22Rv1 (cell line): Measurements from ENCODE around the gene CAPN1.

ENCODE experiments used
- ZFX ChIP-seq: fragments of 450-650 bp; IDR thresholded peaks from 2 replicates; pipeline ENCODE4 v1.6.1; 2017; ENCODE audit warnings: antibody characterized with exemption, borderline replicate concordance
- TF ChIP-seq, protein P1 (sequence below): fragments of 450-650 bp; IDR thresholded peaks from 2 replicates; pipeline ENCODE4 v1.5.1; 2017; ENCODE audit warnings: mild to moderate bottlenecking

DNA sequence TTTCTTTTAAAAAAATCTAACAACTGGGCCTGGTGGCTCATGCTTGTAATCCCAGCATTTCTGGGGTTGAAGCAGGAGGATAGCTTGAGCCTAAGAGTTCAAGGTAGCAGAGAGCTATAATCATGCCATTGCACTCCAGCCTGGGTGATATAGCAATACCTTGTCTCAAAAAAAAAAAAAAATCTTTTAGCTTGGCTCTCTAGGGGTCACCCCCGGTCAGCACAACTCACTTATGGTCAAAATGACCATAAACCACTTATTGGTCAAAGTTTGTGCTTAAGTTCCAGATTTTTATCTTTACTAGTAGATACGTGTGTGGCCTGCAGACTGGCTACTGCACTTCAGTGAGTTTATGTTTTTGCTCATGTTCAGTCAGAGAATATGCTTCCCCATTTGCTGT lies 18.0 kb upstream of the CAPN1 start:
- TF ChIP-seq, protein P1, sequence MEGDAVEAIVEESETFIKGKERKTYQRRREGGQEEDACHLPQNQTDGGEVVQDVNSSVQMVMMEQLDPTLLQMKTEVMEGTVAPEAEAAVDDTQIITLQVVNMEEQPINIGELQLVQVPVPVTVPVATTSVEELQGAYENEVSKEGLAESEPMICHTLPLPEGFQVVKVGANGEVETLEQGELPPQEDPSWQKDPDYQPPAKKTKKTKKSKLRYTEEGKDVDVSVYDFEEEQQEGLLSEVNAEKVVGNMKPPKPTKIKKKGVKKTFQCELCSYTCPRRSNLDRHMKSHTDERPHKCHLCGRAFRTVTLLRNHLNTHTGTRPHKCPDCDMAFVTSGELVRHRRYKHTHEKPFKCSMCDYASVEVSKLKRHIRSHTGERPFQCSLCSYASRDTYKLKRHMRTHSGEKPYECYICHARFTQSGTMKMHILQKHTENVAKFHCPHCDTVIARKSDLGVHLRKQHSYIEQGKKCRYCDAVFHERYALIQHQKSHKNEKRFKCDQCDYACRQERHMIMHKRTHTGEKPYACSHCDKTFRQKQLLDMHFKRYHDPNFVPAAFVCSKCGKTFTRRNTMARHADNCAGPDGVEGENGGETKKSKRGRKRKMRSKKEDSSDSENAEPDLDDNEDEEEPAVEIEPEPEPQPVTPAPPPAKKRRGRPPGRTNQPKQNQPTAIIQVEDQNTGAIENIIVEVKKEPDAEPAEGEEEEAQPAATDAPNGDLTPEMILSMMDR, result no peak
- no peak for TF ChIP-seq ZFX
